Activated naive CD8-positive, alpha-beta T cell treated with anti-CD3 and anti-CD28 coated beads, Interleukin-2, amount 50 U/mL, for 24 hours (primary cell): ENCODE results near the gene TSPAN18.

Source experiments
- ATAC-seq: fragments of 150-1000 bp; cut with Tn5 transposase; one replicate; pipeline ENCODE4 v1.10.0; 2021
- DNase-seq: peaks from one replicate; pipeline ENCODE4 v3.0.0; 2021
- H3K27ac Mint-ChIP-seq: one replicate; pipeline ENCODE4 v1.8.0; 2021; ENCODE audit warnings: mild to moderate bottlenecking, mixed read lengths
- H3K27me3 Mint-ChIP-seq: one replicate; pipeline ENCODE4 v1.8.0; 2021; ENCODE audit warnings: mixed read lengths
- H3K36me3 Mint-ChIP-seq: one replicate; pipeline ENCODE4 v1.8.0; 2021; ENCODE audit warnings: low read depth, mixed read lengths
- H3K4me1 Mint-ChIP-seq: one replicate; pipeline ENCODE4 v1.8.0; 2021; ENCODE audit warnings: mixed read lengths
- H3K4me3 Mint-ChIP-seq: one replicate; pipeline ENCODE4 v1.8.0; 2021; ENCODE audit warnings: mild to moderate bottlenecking, moderate library complexity, mixed read lengths
- H3K9me3 Mint-ChIP-seq: one replicate; pipeline ENCODE4 v1.8.0; 2021; ENCODE audit warnings: mixed read lengths

Gene TSPAN18

DNA sequence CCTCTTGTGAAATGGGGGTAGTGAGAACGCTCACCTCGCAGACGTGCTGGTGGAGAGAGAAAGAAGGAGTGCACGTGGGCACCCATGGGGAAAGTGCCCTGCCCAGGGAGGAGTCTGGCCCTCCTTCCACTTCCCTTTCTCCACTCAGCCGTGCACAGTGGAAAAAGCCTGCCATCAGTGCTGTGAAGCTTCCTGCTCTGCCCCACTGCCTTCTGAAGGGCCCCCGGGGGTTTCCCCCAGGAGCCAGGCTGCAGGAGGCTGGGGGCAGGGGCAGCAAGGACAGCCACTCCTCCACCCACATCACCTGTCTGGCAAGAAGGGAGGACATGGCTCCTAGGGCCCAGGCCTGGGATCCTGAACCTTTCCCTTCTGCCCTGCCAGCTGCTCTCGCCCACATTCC is 216.4 kb downstream of the TSPAN18 start:
- DNase-seq (peak; percentile 63), ATAC-seq (peak; percentile 94)
- Mint-ChIP-seq H3K27me3 (no peaks in the 10 kb centered on the region), H3K9me3 (no peaks in the 10 kb centered on the region), H3K27ac (peak overlapping the region; percentile 82), H3K4me1 (peaks cover 36% of the 10 kb centered on the region), H3K36me3 (no peaks in the 10 kb centered on the region), H3K4me3 (peak overlapping the region; percentile 26)

DNA sequence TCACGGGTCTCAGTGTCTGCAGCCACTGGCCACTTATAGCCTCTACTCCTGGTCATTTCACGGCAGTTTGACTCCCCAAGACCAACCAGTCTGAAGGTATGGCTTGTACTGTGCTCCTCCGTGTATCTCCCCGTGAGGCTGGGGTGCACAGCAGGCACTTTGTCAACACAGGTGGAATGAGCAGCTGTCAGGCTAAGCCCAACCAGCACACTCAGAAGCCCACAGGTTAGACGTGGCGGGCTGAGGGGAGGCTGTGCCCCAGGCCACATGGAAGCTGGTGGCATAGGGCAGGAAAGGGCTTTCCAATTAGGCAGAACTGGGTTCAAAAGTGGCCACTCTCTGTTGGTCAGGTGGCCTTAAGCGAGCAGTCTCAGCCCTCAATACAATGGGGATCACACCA is 216.9 kb downstream of the TSPAN18 start:
- DNase-seq: no peak

GRCh38 chr11:44944181-44944852 is 217.6 kb downstream of the TSPAN18 start:
- ATAC-seq (no peak), DNase-seq (no peak)
- peaks cover 42% of the 10 kb centered on the region for H3K4me1 Mint-ChIP-seq
- H3K9me3 Mint-ChIP-seq: no peaks in the 10 kb centered on the region
- H3K4me3 Mint-ChIP-seq: no peak overlapping the region
- H3K36me3 Mint-ChIP-seq: no peaks in the 10 kb centered on the region
- no peak overlapping the region for H3K27ac Mint-ChIP-seq
- no peaks in the 10 kb centered on the region for H3K27me3 Mint-ChIP-seq

More for the DNA sequence above, 216.9 kb downstream of the TSPAN18 start:
- H3K4me3 Mint-ChIP-seq: peak overlapping the region; percentile 23
- no peaks in the 10 kb centered on the region for H3K9me3 Mint-ChIP-seq
- H3K4me1 Mint-ChIP-seq: peaks cover 37% of the 10 kb centered on the region
- no peaks in the 10 kb centered on the region for H3K36me3 Mint-ChIP-seq
- H3K27me3 Mint-ChIP-seq: no peaks in the 10 kb centered on the region
- H3K27ac Mint-ChIP-seq: peak overlapping the region; percentile 27
- no peak for ATAC-seq

GRCh38 chr11:44944853-44945235 is 218.1 kb downstream of the TSPAN18 start:
- Mint-ChIP-seq H3K27me3 (no peaks in the 10 kb centered on the region), H3K9me3 (no peaks in the 10 kb centered on the region), H3K4me1 (peaks cover 43% of the 10 kb centered on the region), H3K4me3 (no peak overlapping the region), H3K36me3 (no peaks in the 10 kb centered on the region), H3K27ac (no peak overlapping the region)
- no peak for DNase-seq
- no peak for ATAC-seq

- H3K4me1 Mint-ChIP-seq: peaks cover 43% of the 10 kb centered on the region
- H3K27me3 Mint-ChIP-seq: no peaks in the 10 kb centered on the region
- no peak for ATAC-seq
- H3K27ac Mint-ChIP-seq: no peak overlapping the region
- H3K36me3 Mint-ChIP-seq: no peaks in the 10 kb centered on the region
- H3K9me3 Mint-ChIP-seq: no peaks in the 10 kb centered on the region
- no peak for DNase-seq
- no peak overlapping the region for H3K4me3 Mint-ChIP-seq
Measured at GRCh38 chr11:44945666-44946065, 218.9 kb downstream of the TSPAN18 start.

DNA sequence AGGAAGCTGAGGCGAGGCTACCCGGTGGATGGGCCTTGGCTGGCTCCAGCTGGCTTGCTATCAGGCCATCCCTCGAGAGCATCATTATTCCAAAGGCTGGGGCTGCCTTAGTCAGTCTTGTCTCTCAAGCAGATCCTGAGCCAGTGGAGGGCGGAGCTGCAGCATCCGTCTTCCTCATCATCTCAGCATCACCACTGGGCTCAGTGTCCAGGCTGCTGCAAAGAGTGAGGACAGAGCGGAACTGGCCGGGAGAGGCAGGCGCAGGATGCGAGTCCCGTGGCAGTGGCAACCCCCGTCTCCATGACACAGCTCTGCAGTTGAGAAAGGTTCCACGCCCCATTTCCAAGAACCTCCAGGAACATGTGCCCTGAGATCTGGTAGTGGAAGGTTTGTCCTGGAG is 219.5 kb downstream of the TSPAN18 start:
- H3K36me3 Mint-ChIP-seq: no peaks in the 10 kb centered on the region
- no peaks in the 10 kb centered on the region for H3K27me3 Mint-ChIP-seq
- no peaks in the 10 kb centered on the region for H3K9me3 Mint-ChIP-seq
- no peak overlapping the region for H3K4me3 Mint-ChIP-seq
- peaks cover 45% of the 10 kb centered on the region for H3K4me1 Mint-ChIP-seq
- no peak overlapping the region for H3K27ac Mint-ChIP-seq
- DNase-seq (no peak), ATAC-seq (no peak)

DNA sequence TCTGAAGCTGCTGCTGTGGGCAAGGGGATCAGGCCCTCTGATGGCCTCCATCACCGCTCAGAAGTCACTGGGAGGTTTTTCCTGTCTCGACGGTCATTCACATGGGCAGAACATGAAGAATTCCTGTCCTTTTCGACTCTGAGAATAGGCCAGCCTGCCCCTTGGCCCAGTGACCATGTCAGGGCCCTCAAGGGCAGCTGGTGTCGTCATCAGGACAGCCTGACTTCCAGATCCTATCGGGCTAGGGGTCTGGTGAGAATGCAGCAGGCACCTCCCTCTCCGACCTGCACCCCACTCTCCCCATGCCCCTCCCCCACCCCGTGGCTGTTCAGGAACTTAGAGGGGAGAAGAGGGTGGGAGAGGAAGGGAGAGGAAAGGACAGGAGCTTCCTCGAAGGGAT is 220.4 kb downstream of the TSPAN18 start:
- H3K36me3 Mint-ChIP-seq: no peaks in the 10 kb centered on the region
- ATAC-seq (no peak), DNase-seq (no peak)
- no peaks in the 10 kb centered on the region for H3K9me3 Mint-ChIP-seq
- H3K27me3 Mint-ChIP-seq: no peaks in the 10 kb centered on the region
- no peak overlapping the region for H3K4me3 Mint-ChIP-seq
- H3K4me1 Mint-ChIP-seq: peaks cover 44% of the 10 kb centered on the region
- H3K27ac Mint-ChIP-seq: no peak overlapping the region

GRCh38 chr11:44948155-44948554 is 221.4 kb downstream of the TSPAN18 start:
- Mint-ChIP-seq H3K36me3 (no peaks in the 10 kb centered on the region), H3K27me3 (no peaks in the 10 kb centered on the region), H3K9me3 (no peaks in the 10 kb centered on the region), H3K27ac (no peak overlapping the region), H3K4me3 (no peak overlapping the region), H3K4me1 (peaks cover 34% of the 10 kb centered on the region)
- DNase-seq (no peak), ATAC-seq (no peak)

DNA sequence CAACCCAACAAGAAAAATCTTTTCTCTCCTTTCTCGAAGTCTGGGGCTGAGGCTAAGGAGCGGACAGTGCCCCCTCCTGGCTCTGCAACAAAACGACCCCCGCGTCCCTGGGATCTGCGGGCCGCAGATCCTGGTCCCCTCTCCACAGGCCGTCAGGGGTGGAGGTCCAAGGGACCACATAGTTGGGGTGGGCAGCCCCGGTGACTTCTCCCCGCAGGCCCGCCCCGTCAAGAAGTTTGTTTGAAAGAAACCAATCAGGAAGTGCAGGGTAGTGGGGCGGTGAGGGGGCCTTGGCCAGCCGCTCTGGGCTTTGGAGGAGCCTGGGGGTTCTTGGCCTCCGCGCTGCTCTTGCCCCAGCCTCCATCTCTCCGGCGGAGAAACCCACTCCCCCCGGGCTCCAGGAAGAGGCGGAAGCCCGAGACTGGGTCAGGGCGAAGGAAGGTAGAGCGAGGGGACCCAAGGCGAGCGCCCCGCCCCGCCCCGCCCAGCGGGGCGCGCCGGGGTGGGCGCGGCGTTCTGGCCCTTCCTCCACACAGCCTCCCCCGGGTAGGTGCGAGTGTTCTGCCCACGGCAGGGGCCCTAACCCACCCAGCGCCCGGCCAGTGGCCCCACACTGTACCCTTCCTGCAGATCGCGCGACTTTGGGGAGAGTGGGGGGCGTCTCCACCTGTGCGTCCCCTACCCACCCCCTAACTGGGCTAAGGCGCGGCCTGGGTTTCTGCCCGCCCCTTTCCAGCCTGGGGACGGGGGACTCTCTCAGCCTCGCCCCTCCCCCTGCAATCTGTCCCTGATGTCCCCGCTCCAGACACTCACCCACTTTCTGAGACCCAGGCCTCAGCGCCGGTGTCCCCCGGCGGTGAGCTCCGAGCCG is 222.6 kb downstream of the TSPAN18 start:
- Mint-ChIP-seq H3K27ac (no peak overlapping the region), H3K4me1 (peaks cover 24% of the 10 kb centered on the region), H3K27me3 (no peaks in the 10 kb centered on the region), H3K36me3 (no peaks in the 10 kb centered on the region), H3K4me3 (peak overlapping the region; percentile 73), H3K9me3 (no peaks in the 10 kb centered on the region)
- peak; percentile 55 for DNase-seq
- ATAC-seq: peak; percentile 21

DNA sequence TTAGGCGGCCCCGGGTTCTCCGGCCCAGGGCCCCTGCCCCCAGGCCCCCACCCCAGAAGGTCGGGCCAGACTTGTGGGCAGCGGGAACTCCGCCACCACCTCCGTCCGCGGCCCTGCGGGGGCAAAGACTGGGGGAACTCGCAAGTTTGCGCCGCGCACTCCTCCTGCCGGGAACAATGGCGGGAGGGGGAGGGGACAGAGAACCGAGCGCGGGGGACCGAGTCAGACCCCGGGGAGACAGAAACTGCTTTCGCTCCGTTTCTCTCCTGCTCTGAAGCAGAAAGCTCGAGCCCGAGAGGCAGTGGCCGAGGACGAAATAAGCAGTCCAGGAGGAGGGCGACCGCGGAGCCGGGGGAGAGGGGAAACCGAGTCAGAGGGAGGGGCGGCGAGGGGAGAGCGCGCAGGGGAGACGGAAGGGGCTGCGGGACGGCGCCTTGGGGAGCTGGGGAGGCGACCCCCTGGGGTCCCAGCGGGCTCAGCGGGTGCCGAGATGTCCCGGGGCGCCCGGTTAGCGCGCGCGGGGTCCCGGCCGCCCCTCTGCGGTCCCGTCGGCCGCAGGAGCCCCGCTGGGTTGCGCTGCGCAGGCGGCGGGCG is 223.4 kb downstream of the TSPAN18 start:
- Mint-ChIP-seq H3K4me1 (peaks cover 25% of the 10 kb centered on the region), H3K4me3 (peak overlapping the region; percentile 73), H3K9me3 (no peaks in the 10 kb centered on the region), H3K36me3 (no peaks in the 10 kb centered on the region), H3K27ac (no peak overlapping the region), H3K27me3 (no peaks in the 10 kb centered on the region)
- DNase-seq: peak; percentile 58
- ATAC-seq: no peak

GRCh38 chr11:44950625-44951476 is 224.1 kb downstream of the TSPAN18 start, which contains the start of gene TP53I11:
TP53I11 (minus strand) TSS chr11:44950883; CDS start chr11:44938335, 12,548 bp downstream.
- ATAC-seq (peak; percentile 57), DNase-seq (peak; percentile 80)
- Mint-ChIP-seq H3K27me3 (no peaks in the 10 kb centered on the region), H3K4me1 (peaks cover 28% of the 10 kb centered on the region), H3K4me3 (peak within 1 kb of the TSS; percentile 73), H3K9me3 (no peaks in the 10 kb centered on the region), H3K27ac (no peak within 1 kb of the TSS), H3K36me3 (no peaks in the 10 kb centered on the region)

DNA sequence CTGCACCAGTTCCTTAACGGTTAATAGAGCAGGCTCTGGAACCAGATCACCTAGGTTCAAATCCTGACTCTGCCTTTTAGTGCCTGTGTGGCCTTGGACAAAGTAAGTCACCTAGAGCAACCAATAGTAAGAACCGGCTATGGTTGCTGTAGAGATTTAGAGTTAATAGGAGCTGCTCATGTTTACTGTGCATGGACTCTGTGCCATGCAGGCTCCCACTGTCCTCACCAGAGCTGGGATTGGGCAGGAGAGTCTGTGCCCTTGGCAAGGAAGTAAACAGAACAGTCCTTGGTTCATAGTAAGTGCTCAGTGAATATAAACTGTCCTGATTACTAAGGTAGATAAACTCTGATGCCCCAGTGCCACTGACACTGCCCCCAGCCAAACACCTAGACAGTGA is 225.3 kb downstream of the TSPAN18 start:
- Mint-ChIP-seq H3K4me3 (no peak overlapping the region), H3K4me1 (peaks cover 28% of the 10 kb centered on the region), H3K27ac (no peak overlapping the region), H3K27me3 (no peaks in the 10 kb centered on the region), H3K36me3 (no peaks in the 10 kb centered on the region), H3K9me3 (no peaks in the 10 kb centered on the region)
- DNase-seq: no peak
- ATAC-seq: no peak

GRCh38 chr11:44952500-44953260 is 225.9 kb downstream of the TSPAN18 start:
- DNase-seq (no peak), ATAC-seq (no peak)
- Mint-ChIP-seq H3K36me3 (no peaks in the 10 kb centered on the region), H3K27me3 (no peaks in the 10 kb centered on the region), H3K9me3 (no peaks in the 10 kb centered on the region), H3K4me3 (no peak overlapping the region), H3K27ac (no peak overlapping the region), H3K4me1 (peaks cover 28% of the 10 kb centered on the region)
